HEK293 (cell line): ENCODE measurements around the gene MTA3.

Source experiments
- CTCF ChIA-PET: fragments of 350-600 bp; formaldehyde crosslinking; extraction: SDS; loops from one replicate; lab custom pipeline; 2021; ENCODE audit warnings: antibody characterized with exemption; lab: Yijun Ruan, JAX
- POLR2A ChIA-PET: fragments of 300-600 bp; formaldehyde crosslinking; extraction: SDS; loops from one replicate; lab custom pipeline; 2020; ENCODE audit warnings: antibody characterized with exemption, inconsistent platforms; lab: Yijun Ruan, JAX
- H3K27ac ChIP-seq: fragments of 200-500 bp; sonication (Bioruptor generic); 2 replicates; pipeline ENCODE4 v1.5.1; 2014; ENCODE audit warnings: low read depth, low read length, control low read depth, inconsistent platforms; ENCODE audit errors: extremely low read depth
- H3K36me3 ChIP-seq, 2 experiments: fragments of 200-500 bp in 1 of 2; sonication (Bioruptor generic) in 1 of 2; 1 replicate in 1 of 2; 2 replicates in 1 of 2; pipeline ENCODE4 v1.5.1; 2014 to 2017; ENCODE audit warnings: inconsistent platforms in 2 of 2, low read length in 2 of 2; ENCODE audit not compliant: control insufficient read depth in 2 of 2, insufficient read depth in 1 of 2
- H3K4me1 ChIP-seq: fragments of 200-500 bp; sonication (Bioruptor generic); 2 replicates; pipeline ENCODE4 v1.5.1; 2014; ENCODE audit warnings: mild to moderate bottlenecking, low read length, inconsistent platforms; ENCODE audit not compliant: control insufficient read depth, insufficient read depth
- H3K4me3 ChIP-seq: 2 replicates; pipeline ENCODE4 v1.5.1; 2011; ENCODE audit warnings: low read depth, mild to moderate bottlenecking, control low read depth, low read length, moderate library complexity
- H3K9me3 ChIP-seq: fragments of 200-500 bp; sonication (Bioruptor generic); 2 replicates; pipeline ENCODE4 v1.5.1; 2014; ENCODE audit warnings: low read depth, low read length, inconsistent platforms; ENCODE audit not compliant: control insufficient read depth, insufficient read depth
- BCL11B ChIP-seq: fragments of 450-650 bp; formaldehyde crosslinking; IDR thresholded peaks from 2 replicates; pipeline ENCODE4 v1.5.1; 2016; ENCODE audit warnings: low read depth, missing biosample characterization, missing genetic modification characterization
- OVOL3 ChIP-seq: fragments of 450-650 bp; formaldehyde crosslinking; IDR thresholded peaks from 2 replicates; pipeline ENCODE4 v1.5.1; 2016; ENCODE audit warnings: missing biosample characterization, missing genetic modification characterization
- PATZ1 ChIP-seq: fragments of 450-650 bp; formaldehyde crosslinking; IDR thresholded peaks from 2 replicates; pipeline ENCODE4 v1.5.1; 2016; ENCODE audit warnings: missing biosample characterization, missing genetic modification characterization
- PBX3 ChIP-seq: sonication (generic); formaldehyde crosslinking; IDR thresholded peaks from 2 replicates; pipeline ENCODE4 v1.8.1; 2022; ENCODE audit warnings: mild to moderate bottlenecking, moderate library complexity, missing genetic modification reagents
- SCRT2 ChIP-seq: fragments of 450-650 bp; formaldehyde crosslinking; IDR thresholded peaks from 2 replicates; pipeline ENCODE4 v1.5.1; 2016; ENCODE audit warnings: missing biosample characterization, missing genetic modification characterization
- SP2 ChIP-seq: fragments of 450-650 bp; formaldehyde crosslinking; IDR thresholded peaks from 2 replicates; pipeline ENCODE4 v1.5.1; 2016; ENCODE audit warnings: missing biosample characterization, missing genetic modification characterization
- ZBTB49 ChIP-seq: fragments of 450-650 bp; formaldehyde crosslinking; IDR thresholded peaks from 2 replicates; pipeline ENCODE4 v1.5.1; 2016; ENCODE audit warnings: missing biosample characterization, missing genetic modification characterization, low read depth
- ZFP3 ChIP-seq: fragments of 450-650 bp; formaldehyde crosslinking; IDR thresholded peaks from 2 replicates; pipeline ENCODE4 v1.5.1; 2016; ENCODE audit warnings: low read depth, missing biosample characterization, missing genetic modification characterization
- ZIC2 ChIP-seq: fragments of 450-650 bp; formaldehyde crosslinking; IDR thresholded peaks from 2 replicates; pipeline ENCODE4 v1.5.1; 2016; ENCODE audit warnings: missing biosample characterization, missing genetic modification characterization
- ZNF155 ChIP-seq: fragments of 450-650 bp; formaldehyde crosslinking; IDR thresholded peaks from 2 replicates; pipeline ENCODE4 v1.5.1; 2016; ENCODE audit warnings: missing biosample characterization, missing genetic modification characterization
- ZNF18 ChIP-seq: fragments of 450-650 bp; formaldehyde crosslinking; IDR thresholded peaks from 2 replicates; pipeline ENCODE4 v1.5.1; 2016; ENCODE audit warnings: missing biosample characterization, missing genetic modification characterization
- ZNF239 ChIP-seq: fragments of 450-650 bp; formaldehyde crosslinking; IDR thresholded peaks from 2 replicates; pipeline ENCODE4 v1.5.1; 2016; ENCODE audit warnings: missing biosample characterization, missing genetic modification characterization
- ZNF302 ChIP-seq: fragments of 450-650 bp; formaldehyde crosslinking; IDR thresholded peaks from 2 replicates; pipeline ENCODE4 v1.5.1; 2016; ENCODE audit warnings: missing biosample characterization, missing genetic modification characterization, low read depth
- ZNF37A ChIP-seq: fragments of 450-650 bp; IDR thresholded peaks from 2 replicates; pipeline ENCODE4 v1.5.1; 2018; ENCODE audit warnings: missing biosample characterization, missing genetic modification characterization
- ZNF473 ChIP-seq: fragments of 450-650 bp; formaldehyde crosslinking; IDR thresholded peaks from 2 replicates; pipeline ENCODE4 v1.5.1; 2017; ENCODE audit warnings: missing biosample characterization, missing genetic modification characterization
- ZNF549 ChIP-seq: fragments of 450-650 bp; IDR thresholded peaks from 2 replicates; pipeline ENCODE4 v1.5.1; 2018; ENCODE audit warnings: missing biosample characterization, missing genetic modification characterization, mild to moderate bottlenecking, inconsistent platforms, moderate library complexity
- ZNF558 ChIP-seq: fragments of 450-650 bp; formaldehyde crosslinking; IDR thresholded peaks from 2 replicates; pipeline ENCODE4 v1.5.1; 2016; ENCODE audit warnings: missing biosample characterization, missing genetic modification characterization
- ZNF561 ChIP-seq: fragments of 450-650 bp; IDR thresholded peaks from 2 replicates; pipeline ENCODE4 v1.5.1; 2018; ENCODE audit warnings: missing biosample characterization, missing genetic modification characterization, borderline replicate concordance
- ZNF626 ChIP-seq: fragments of 450-650 bp; sonication (Bioruptor Pico); formaldehyde crosslinking; IDR thresholded peaks from 2 replicates; pipeline ENCODE4 v1.5.1; 2018; ENCODE audit warnings: missing biosample characterization, missing genetic modification characterization, inconsistent platforms
- ZNF670 ChIP-seq: fragments of 450-650 bp; formaldehyde crosslinking; IDR thresholded peaks from 2 replicates; pipeline ENCODE4 v1.5.1; 2016; ENCODE audit warnings: missing biosample characterization, missing genetic modification characterization, low read depth
- ZNF701 ChIP-seq: fragments of 450-650 bp; formaldehyde crosslinking; IDR thresholded peaks from 2 replicates; pipeline ENCODE4 v1.5.1; 2016; ENCODE audit warnings: missing biosample characterization, missing genetic modification characterization
- ZNF76 ChIP-seq: fragments of 450-650 bp; formaldehyde crosslinking; IDR thresholded peaks from 2 replicates; pipeline ENCODE4; 2016; ENCODE audit warnings: low read depth, missing biosample characterization, missing genetic modification characterization, borderline replicate concordance
- ZSCAN23 ChIP-seq: fragments of 450-650 bp; formaldehyde crosslinking; IDR thresholded peaks from 2 replicates; pipeline ENCODE4 v1.5.1; 2016; ENCODE audit warnings: missing biosample characterization, missing genetic modification characterization

Gene MTA3

GRCh38 chr2:42767899-42768705 lies 199.7 kb downstream of the MTA3 start:
- no peak overlapping the region for H3K4me3 ChIP-seq
- ChIA-PET POLR2A (no interaction called here), CTCF (no interaction called here)
- no peaks in the 10 kb centered on the region for H3K4me1 ChIP-seq
- no peaks in the 10 kb centered on the region for H3K36me3 ChIP-seq
- TF ChIP-seq ZNF549 (no peak), SCRT2 (tag by site-specific recombination) (peak; percentile 90)
- TF ChIP-seq, all 188 proteins: peak for 1
- no peaks in the 10 kb centered on the region for H3K9me3 ChIP-seq
- no peak overlapping the region for H3K27ac ChIP-seq

- H3K36me3 ChIP-seq: no peaks in the 10 kb centered on the region
- H3K4me1 ChIP-seq: no peaks in the 10 kb centered on the region
- TF ChIP-seq ZNF37A: no peak
- TF ChIP-seq ZNF701 (tag by site-specific recombination): no peak
- no peak for TF ChIP-seq ZSCAN23
- TF ChIP-seq OVOL3 (tag by site-specific recombination): no peak
- TF ChIP-seq ZFP3 (tag by site-specific recombination): 0 out of 2 replicates have a peak, but pooled peaks have one; percentile 42
- no peak for TF ChIP-seq ZNF626 (tag by site-specific recombination)
- H3K9me3 ChIP-seq: no peaks in the 10 kb centered on the region
- H3K27ac ChIP-seq: no peak overlapping the region
- ChIA-PET POLR2A (interaction anchor here (0.5 kb wide), 1 partner anchor 76 kb away, joined by 5 read pairs; no protein-coding TSS in a partner anchor), CTCF (no interaction called here)
- no peak overlapping the region for H3K4me3 ChIP-seq
Observed at GRCh38 chr2:42768706-42769256, 200.3 kb downstream of the MTA3 start.

GRCh38 chr2:42769583-42770287 lies 201.3 kb downstream of the MTA3 start:
- POLR2A ChIA-PET: no interaction called here
- TF ChIP-seq ZNF18 (no peak), PATZ1 (no peak), ZNF670 (no peak), ZNF701 (tag by site-specific recombination) (no peak), PBX3 (CRISPR knock-in tag) (no peak), ZNF473 (tag by site-specific recombination) (no peak), ZNF155 (no peak), ZBTB49 (tag by site-specific recombination) (no peak), ZNF239 (tag by site-specific recombination) (no peak), ZNF558 (tag by site-specific recombination) (no peak), ZNF561 (tag by site-specific recombination) (no peak), SP2 (tag by site-specific recombination) (no peak), ZIC2 (tag by site-specific recombination) (no peak), ZNF76 (tag by site-specific recombination) (no peak), BCL11B (tag by site-specific recombination) (no peak), ZNF302 (tag by site-specific recombination) (no peak)

More at GRCh38 chr2:42769583-42770287, 201.3 kb downstream of the MTA3 start:
- no peaks in the 10 kb centered on the region for H3K4me1 ChIP-seq
- H3K36me3 ChIP-seq: no peaks in the 10 kb centered on the region
- H3K9me3 ChIP-seq: no peaks in the 10 kb centered on the region
- CTCF ChIA-PET: interaction anchor here (0.7 to 1.3 kb wide), 2 partner anchors 31 to 101 kb away, joined by 3 read pairs; no protein-coding TSS in a partner anchor
- H3K27ac ChIP-seq: no peak overlapping the region
- H3K4me3 ChIP-seq: no peak overlapping the region
